ENCODE data around the gene TMEM178B. TPM values are rescaled to one million over a fixed set of nuclear protein-coding genes. Genes with fewer than 3 reads are reported as not detected.

TMEM178B gene
- total RNA-seq, 1 experiment from 2014 or later = not detected

DNA sequence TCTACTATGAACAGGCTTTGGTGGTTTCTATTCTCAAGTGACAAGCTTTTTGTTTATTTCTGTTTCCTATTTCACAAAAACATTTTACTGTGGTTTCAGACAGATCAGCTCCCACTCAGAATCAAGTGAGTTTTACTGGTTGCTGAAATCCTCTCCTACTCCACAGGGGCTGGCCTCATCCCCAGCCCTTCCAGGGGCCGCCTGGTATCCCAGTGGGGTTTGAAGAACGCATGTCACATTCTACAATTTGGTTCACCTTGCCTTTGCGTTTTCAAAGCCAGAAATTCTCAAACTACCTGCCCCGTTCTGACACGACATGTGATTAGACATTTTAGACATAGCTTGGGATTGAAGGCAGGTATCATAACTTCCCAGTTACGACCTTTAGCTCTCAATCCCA is 316.5 kb downstream of the TMEM178B start:
- Histone ChIP-seq H3K4me1 (replicated peaks; ENCODE audit: insufficient read depth) (no peaks in the 10 kb centered on the region), H3K9me3 (ENCODE audit: insufficient read depth, low read depth) (no peaks in the 10 kb centered on the region), H3K27ac (no peak overlapping the region), H3K4me3 (no peak overlapping the region), H2AFZ (no peak overlapping the region), H3K4me2 (no peak overlapping the region), H3K9me2 (ENCODE audit: insufficient read depth) (no peaks in the 10 kb centered on the region), H3F3A (ENCODE audit: insufficient read depth, low read depth) (no peaks in the 10 kb centered on the region), H3K36me3 (ENCODE audit: low read depth) (no peaks in the 10 kb centered on the region), H3K27me3 (ENCODE audit: insufficient read depth, low read depth) (peaks cover 99% of the 10 kb centered on the region), H3K79me2 (ENCODE audit: low read depth) (no peaks in the 10 kb centered on the region), H4K20me1 (ENCODE audit: insufficient read depth) (no peaks in the 10 kb centered on the region)
- no TSS peak for BruUV-seq (replicated peaks)
- POLR2A ChIA-PET (ENCODE audit: unreplicated experiment) = no interaction called here
- DNase-seq = no peak
- TF ChIP-seq EZH2 (IDR thresholded peaks at IDR 0.05; ENCODE audit: low read depth) = no peak
- TF ChIP-seq, protein P1, sequence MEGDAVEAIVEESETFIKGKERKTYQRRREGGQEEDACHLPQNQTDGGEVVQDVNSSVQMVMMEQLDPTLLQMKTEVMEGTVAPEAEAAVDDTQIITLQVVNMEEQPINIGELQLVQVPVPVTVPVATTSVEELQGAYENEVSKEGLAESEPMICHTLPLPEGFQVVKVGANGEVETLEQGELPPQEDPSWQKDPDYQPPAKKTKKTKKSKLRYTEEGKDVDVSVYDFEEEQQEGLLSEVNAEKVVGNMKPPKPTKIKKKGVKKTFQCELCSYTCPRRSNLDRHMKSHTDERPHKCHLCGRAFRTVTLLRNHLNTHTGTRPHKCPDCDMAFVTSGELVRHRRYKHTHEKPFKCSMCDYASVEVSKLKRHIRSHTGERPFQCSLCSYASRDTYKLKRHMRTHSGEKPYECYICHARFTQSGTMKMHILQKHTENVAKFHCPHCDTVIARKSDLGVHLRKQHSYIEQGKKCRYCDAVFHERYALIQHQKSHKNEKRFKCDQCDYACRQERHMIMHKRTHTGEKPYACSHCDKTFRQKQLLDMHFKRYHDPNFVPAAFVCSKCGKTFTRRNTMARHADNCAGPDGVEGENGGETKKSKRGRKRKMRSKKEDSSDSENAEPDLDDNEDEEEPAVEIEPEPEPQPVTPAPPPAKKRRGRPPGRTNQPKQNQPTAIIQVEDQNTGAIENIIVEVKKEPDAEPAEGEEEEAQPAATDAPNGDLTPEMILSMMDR (conservative IDR thresholded peaks at IDR 0.05) = no peak
- intact Hi-C loops (cut with micrococcal nuclease; ENCODE audit: unreplicated experiment) = no loop called here
- CTCF ChIA-PET = no interaction called here

GRCh38 chr7:141393056-141393455 is 319.2 kb downstream of the TMEM178B start:
- ChIA-PET CTCF (no interaction called here), POLR2A (ENCODE audit: unreplicated experiment) (no interaction called here)
- DNase-seq = no peak
- H3K4me3 ChIP-seq = no peak overlapping the region
- H3K9me2 ChIP-seq (ENCODE audit: insufficient read depth) = no peaks in the 10 kb centered on the region
- no TSS peak for BruUV-seq (replicated peaks)
- no peak overlapping the region for H3K4me2 ChIP-seq
- H3K36me3 ChIP-seq (ENCODE audit: low read depth) = no peaks in the 10 kb centered on the region
- no peak for TF ChIP-seq EZH2 (IDR thresholded peaks at IDR 0.05; ENCODE audit: low read depth)
- TF ChIP-seq, protein P1 (conservative IDR thresholded peaks at IDR 0.05) = no peak
- no peaks in the 10 kb centered on the region for H3K9me3 ChIP-seq (ENCODE audit: insufficient read depth, low read depth)
- H4K20me1 ChIP-seq (ENCODE audit: insufficient read depth) = no peaks in the 10 kb centered on the region
- peaks cover 97% of the 10 kb centered on the region for H3K27me3 ChIP-seq (ENCODE audit: insufficient read depth, low read depth)
- intact Hi-C loops (cut with micrococcal nuclease; ENCODE audit: unreplicated experiment) = no loop called here
- H3F3A ChIP-seq (ENCODE audit: insufficient read depth, low read depth) = no peaks in the 10 kb centered on the region
- no peaks in the 10 kb centered on the region for H3K4me1 ChIP-seq (replicated peaks; ENCODE audit: insufficient read depth)
- no peak overlapping the region for H2AFZ ChIP-seq
- H3K79me2 ChIP-seq (ENCODE audit: low read depth) = no peaks in the 10 kb centered on the region
- H3K27ac ChIP-seq = no peak overlapping the region

DNA sequence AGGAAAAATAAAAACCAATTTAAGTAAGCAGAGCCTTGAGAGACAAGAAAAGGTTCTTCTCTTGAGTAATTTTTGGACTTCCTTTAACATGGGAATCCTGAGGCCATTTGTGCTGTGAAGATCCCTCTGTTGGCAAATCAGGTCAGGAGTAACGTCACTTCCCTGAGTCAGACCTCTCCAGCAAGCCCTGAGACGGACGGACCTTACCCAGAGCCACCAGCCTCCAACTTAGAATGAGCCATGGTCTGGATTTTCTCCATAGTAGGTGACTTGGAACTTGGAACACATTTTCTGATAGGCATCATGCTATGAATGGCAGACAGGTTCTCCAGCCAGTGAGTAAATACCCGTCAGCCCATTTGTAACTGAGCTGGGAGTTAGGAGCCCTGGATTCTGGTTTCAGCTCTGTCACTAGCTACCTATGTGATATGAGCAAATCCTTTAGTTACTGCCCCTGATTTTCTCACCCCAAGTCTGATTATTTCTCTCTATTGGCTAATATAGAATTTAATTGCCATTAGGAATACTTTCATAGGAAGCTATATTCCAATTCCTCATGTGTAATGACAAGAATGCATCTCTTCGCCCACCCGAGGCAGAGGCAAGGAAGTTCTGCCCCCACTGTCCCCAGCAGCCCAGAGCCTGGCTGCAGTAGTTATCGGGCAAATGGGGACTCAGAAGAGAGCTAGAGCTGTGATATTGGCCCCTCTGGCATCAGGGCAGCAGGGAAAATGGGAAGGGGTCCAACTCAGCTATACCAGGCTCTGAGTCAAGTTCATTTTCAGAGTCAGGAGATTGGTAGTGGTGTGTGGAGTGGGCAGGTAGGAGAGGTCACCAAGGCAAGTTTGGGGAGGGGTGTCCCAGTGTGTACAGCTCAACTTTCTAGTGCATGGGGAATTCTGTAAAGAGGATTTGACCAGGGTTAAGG is 323.6 kb downstream of the TMEM178B start:
- BruUV-seq (replicated peaks) = no TSS peak

More for the DNA sequence above, 323.6 kb downstream of the TMEM178B start:
- Histone ChIP-seq H4K20me1 (ENCODE audit: insufficient read depth) (no peaks in the 10 kb centered on the region), H2AFZ (no peak overlapping the region), H3F3A (ENCODE audit: insufficient read depth, low read depth) (no peaks in the 10 kb centered on the region), H3K27me3 (ENCODE audit: insufficient read depth, low read depth) (peaks cover 95% of the 10 kb centered on the region), H3K36me3 (ENCODE audit: low read depth) (no peaks in the 10 kb centered on the region), H3K4me1 (replicated peaks; ENCODE audit: insufficient read depth) (no peaks in the 10 kb centered on the region), H3K4me3 (no peak overlapping the region), H3K9me2 (ENCODE audit: insufficient read depth) (no peaks in the 10 kb centered on the region), H3K9me3 (ENCODE audit: insufficient read depth, low read depth) (no peaks in the 10 kb centered on the region), H3K79me2 (ENCODE audit: low read depth) (no peaks in the 10 kb centered on the region), H3K27ac (no peak overlapping the region), H3K4me2 (no peak overlapping the region)
- TF ChIP-seq, protein P1 (conservative IDR thresholded peaks at IDR 0.05) = no peak
- no peak for TF ChIP-seq EZH2 (IDR thresholded peaks at IDR 0.05; ENCODE audit: low read depth)
- DNase-seq = no peak
- intact Hi-C loops (cut with micrococcal nuclease; ENCODE audit: unreplicated experiment) = no loop called here
- ChIA-PET CTCF (no interaction called here), POLR2A (ENCODE audit: unreplicated experiment) (interaction anchor here (0.8 kb wide), 1 partner anchor 134 kb away, joined by 6 read pairs; no protein-coding TSS in a partner anchor)

All from PC-9 (cell line).